Stimulated activated CD8-positive, alpha-beta memory T cell treated with anti-CD3 and anti-CD28 coated beads, Interleukin-7, amount 100 ng/mL, for 1 hour (primary cell): Measurements from ENCODE around the gene GYG1.

ENCODE experiments used
- DNase-seq, 2 donors: peaks; one replicate each; pipeline ENCODE4 v3.0.0-alpha.2; 2020; ENCODE audit warnings: low read depth in 2 of 2

The GYG1 gene

DNA sequence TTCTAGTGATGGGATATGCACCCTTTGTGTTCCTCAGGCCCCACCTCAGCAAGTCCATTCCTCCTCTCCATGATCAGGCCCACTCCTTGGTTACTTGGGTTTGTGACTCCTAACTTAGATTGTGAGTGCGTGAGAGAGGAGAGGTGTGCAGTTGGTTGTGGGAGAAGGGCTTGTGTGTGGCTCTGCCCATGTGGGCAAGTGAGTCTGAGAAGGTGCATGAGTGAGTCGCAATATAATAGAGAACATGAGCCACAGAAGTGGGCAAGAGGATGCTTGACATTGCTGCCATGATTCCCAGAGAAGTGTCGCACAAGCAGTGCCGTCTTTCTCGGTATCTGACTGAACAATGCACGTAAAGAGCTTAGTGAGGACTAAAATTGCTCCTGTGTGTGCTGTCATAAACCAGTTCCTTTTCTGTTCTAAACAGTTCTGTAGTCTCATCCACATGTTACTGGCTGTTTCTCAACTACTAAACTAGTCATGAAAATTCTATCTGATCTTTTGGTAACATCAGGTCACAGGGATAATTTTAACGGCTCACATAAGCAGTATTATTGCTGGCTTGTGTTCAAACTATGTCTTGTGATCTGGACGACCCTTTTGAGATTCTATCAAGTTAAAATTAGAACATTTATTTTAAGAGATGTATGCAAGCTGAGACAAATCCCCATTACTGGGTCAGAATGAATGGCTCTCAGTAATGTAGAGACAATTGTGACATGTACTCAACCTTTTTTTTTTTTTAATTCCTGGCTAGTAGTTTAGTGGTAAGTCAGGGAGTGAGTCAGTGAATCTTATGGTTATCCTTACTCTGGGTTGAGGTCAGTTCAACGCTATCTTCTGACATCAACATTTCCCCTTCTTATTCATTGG lies 25.6 kb downstream of the GYG1 start:
- DNase-seq, result no peak

DNA sequence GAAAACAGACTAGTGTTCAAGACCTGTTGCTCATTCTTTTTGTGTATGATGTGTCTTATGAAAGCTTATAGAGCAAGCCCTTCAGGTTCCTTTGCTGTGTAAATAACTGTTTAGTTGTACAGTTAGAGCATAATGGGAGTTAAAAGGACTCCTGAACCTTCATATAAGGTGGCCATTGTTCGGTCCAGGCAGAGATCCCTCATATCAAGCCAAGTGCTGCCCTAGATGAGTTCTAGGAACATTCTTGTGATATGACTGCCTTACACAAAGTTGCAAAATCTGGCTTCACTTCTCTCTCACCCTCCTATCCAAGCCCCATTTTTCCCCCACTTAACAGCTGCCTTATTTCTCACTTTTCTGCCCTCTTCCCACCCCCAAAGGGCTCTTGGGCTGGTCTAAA lies 26.9 kb downstream of the GYG1 start:
- no peak for DNase-seq

DNA sequence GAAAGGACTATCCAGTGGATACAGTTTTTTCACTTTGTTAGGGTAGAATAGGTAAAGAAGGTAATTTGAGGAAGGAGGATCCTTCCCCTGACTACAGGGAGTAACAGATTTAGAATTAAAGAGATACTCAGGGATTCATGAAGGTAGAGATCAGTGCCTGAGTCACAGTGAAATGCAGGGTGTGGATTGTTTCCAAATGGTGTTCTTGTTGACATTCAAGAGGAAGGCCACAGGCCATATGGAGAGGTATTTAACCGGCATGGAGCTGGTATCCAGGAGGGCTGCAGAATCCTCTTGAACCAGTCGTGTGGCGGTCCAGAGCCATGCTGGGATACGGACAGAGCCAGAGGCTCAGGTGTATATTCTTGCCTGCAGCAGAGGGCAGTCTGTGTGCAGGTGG lies 28.2 kb downstream of the GYG1 start:
- DNase-seq, result no peak

GRCh38 chr3:149020196-149020838 lies 29.0 kb downstream of the GYG1 start:
- no peak for DNase-seq

DNA sequence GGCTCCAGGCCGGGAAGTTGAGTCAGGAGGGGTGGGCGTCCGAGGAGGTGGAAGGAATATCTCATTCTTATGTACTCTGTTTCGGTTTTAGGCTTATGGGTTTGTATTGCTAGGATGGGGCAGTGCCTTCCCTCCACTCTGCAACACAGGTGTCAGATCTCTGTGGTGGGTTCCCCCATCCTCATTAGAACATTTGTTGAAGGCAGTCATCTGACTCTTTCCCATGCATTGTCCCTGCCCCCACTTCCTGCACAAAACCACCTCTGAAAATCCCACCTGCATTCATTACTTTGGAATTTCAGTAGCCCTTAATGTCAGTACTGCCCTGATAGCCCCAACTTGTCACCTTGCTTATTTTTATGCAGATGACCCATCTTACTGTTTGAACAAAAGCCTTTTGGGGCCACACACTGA lies 29.5 kb downstream of the GYG1 start:
- no peak for DNase-seq

DNA sequence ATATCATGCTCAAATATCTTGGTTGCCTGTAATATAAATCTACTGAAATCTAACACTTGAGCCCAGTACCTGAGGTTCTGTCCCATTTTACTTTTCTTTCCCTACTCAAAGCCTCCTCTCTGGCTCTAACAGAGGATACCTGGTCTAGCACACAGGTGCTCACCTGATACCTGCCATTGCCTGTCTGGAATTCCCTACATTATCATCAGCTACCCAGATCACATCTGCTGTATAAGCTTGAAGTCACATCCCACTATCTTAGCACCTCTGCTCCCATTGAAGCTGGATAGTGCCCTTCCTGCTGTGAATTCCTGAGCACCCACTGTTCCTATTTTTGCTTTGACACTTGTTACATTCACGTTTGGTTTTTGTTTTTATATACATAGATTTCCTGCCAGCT lies 30.5 kb downstream of the GYG1 start:
- no peak for DNase-seq

DNA sequence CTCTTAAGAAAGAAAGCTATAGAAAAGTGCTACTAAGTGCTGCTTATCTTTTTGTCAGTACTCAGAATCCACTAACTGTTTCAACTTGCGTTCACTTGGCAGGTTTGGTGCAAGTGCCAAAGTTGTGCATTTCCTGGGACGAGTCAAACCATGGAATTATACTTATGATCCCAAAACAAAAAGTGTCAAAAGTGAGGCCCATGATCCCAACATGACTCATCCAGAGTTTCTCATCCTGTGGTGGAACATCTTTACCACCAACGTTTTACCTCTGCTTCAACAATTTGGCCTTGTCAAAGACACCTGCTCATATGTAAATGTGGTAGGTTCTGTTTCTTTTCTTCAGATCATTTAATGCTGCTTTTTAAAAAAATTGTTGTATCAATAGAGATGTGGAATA lies 32.6 kb downstream of the GYG1 start:
- no peak for DNase-seq

- DNase-seq, result no peak
These were observed 35.4 kb downstream of the GYG1 start for GRCh38 chr3:149026718-149027117.

- DNase-seq, result no peak
These were observed 39.8 kb downstream of the GYG1 start for GRCh38 chr3:149031096-149031495.

- DNase-seq, result no peak
These were observed 46.3 kb downstream of the GYG1 start for GRCh38 chr3:149037684-149038083.

DNA sequence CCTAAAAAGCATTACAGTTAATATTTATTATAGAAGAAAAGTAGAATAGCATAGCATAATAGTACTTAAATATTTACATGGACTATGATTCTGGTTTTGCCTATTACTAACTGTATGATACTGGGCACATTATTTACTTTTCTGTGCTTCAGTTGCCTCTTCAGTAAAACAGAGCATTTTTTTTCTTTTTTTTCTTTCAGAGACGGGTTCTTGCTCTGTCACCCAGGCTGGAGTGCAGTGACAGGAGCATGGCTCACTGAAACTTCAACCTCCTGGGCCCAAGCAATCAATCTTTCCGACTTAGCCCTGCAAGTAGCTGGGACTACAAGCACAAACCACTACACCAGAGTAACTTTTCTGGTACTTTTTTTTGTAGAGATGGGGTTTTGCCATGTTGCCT lies 47.0 kb downstream of the GYG1 start:
- no peak for DNase-seq

DNA sequence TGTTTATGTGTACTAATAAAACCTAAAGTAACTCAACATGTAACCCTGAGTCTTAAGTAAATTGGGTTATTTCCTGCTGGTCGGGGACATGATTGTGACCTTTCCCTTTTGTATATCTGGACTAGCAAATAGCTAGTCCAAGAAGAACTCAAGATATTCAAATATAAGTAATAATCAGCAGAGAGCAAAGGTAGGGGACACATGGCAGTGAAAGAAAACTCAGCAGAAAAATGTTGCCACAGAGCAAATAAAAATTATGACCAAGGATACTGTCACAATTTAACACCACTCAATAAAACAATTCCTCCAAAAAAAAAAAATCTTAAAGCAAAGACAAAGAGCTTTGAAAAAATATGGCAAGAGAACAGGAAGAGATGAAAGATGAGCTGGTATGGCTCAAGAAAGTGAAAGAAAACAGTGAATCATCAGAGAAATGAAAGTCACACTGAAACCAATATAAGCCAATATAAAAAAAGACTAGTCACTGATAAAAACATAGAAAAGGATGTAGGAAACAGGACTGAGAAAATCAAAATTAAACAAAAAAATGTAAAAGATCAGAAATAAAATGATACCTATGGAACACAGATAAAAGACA lies 51.5 kb downstream of the GYG1 start:
- DNase-seq, result no peak

DNA sequence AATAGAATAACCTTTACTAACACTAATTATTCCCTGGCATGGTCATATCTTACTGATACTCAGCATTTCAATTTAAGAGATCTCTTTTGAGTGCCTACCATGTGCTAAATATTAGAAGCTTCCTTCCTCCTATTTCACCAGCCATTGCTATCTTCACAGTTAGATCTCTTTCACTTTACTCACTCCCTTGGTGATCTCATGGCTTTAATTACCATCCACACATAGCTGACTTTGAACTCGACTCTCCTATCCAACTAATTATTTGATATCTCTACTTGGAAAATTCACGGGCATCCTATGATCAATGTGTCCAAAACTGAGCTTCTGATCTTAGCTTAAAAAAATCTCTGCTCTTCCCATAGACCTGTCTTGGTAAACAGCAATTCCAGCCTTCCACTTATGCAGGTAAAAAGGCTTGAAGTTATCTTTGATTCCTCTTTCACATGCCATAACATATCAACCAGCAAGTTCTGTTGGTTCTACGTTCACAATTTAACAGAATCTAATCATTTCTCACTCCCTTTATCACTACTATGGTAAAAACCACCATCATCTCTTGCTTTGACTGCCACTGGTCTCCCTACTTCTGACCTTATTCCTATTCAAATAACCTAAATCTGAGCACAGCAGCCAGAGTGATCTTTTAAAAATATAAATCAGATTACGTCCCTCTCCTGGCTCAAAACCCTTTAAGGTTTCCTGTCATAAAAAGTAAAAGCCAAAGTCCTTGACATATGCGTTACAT lies 53.2 kb downstream of the GYG1 start:
- DNase-seq, result no peak

DNA sequence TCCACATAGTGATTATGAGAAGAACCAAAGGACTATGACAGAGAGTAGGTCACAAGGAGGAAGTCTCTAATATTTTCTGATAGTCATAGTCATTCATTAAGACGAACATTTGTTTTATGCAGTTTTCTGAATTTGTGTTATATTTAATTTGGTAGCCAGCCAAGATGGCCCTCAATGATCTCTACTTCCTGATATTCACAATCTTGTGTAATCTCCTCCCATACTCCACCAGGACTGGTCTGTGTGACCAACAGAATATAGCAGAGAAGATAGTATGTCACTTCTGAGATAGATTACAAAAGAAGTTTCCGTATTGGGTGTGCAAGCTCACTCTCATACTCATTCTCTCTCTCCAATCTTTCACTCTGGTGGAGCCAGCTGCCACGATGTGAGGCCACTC lies 64.2 kb downstream of the GYG1 start:
- no peak for DNase-seq

GRCh38 chr3:149058198-149058597 lies 66.9 kb downstream of the GYG1 start:
- DNase-seq, result no peak

- DNase-seq, result no peak
These were observed 67.3 kb downstream of the GYG1 start for GRCh38 chr3:149058602-149059001.

- DNase-seq, result no peak
These were observed 70.4 kb downstream of the GYG1 start for GRCh38 chr3:149061776-149062175.

GRCh38 chr3:149067883-149068282 lies 76.5 kb downstream of the GYG1 start:
- no peak for DNase-seq
